Activated CD4-positive, CD25-positive, alpha-beta regulatory T cell treated with anti-CD3 and anti-CD28 coated beads, Interleukin-2, amount 50 U/mL, for 72 hours (primary cell): ENCODE results near the gene ACIN1.

Experiments
- DNase-seq: peaks from one replicate; pipeline ENCODE4 v3.0.0; 2021

ACIN1 gene

GRCh38 chr14:23056145-23056955 lies 38.6 kb downstream of the ACIN1 start:
- DNase-seq, result peak; percentile 61

GRCh38 chr14:23055621-23056144 lies 39.3 kb downstream of the ACIN1 start:
- no peak for DNase-seq

- DNase-seq, result no peak
Measured at GRCh38 chr14:23055147-23055550, 39.8 kb downstream of the ACIN1 start.

- no peak for DNase-seq
Measured at GRCh38 chr14:23054000-23054811, 40.7 kb downstream of the ACIN1 start.

- DNase-seq, result no peak
Measured at GRCh38 chr14:23053426-23053825, 41.5 kb downstream of the ACIN1 start.

- no peak for DNase-seq
Measured at GRCh38 chr14:23052671-23053070, 42.3 kb downstream of the ACIN1 start.

- no peak for DNase-seq
Measured at GRCh38 chr14:23052182-23052623, 42.7 kb downstream of the ACIN1 start.

GRCh38 chr14:23051141-23052057 lies 43.5 kb downstream of the ACIN1 start:
- DNase-seq, result no peak

- DNase-seq, result no peak
Measured at GRCh38 chr14:23049011-23049410, 45.9 kb downstream of the ACIN1 start.

GRCh38 chr14:23047751-23048693 lies 46.9 kb downstream of the ACIN1 start:
- DNase-seq, result no peak

- DNase-seq, result no peak
Measured at GRCh38 chr14:23047034-23047634, 47.8 kb downstream of the ACIN1 start.

GRCh38 chr14:23045419-23046357 lies 49.2 kb downstream of the ACIN1 start:
- no peak for DNase-seq

GRCh38 chr14:23044840-23045239 lies 50.1 kb downstream of the ACIN1 start:
- DNase-seq, result no peak

GRCh38 chr14:23043754-23044153 lies 51.2 kb downstream of the ACIN1 start:
- DNase-seq, result no peak

GRCh38 chr14:23043145-23043544 lies 51.8 kb downstream of the ACIN1 start:
- no peak for DNase-seq

GRCh38 chr14:23042162-23042965 lies 52.6 kb downstream of the ACIN1 start, which contains the start of gene PSMB11:
Gene PSMB11 (plus strand): TSS chr14:23042212. CDS start chr14:23042226, 14 bp downstream.
- DNase-seq, result no peak

GRCh38 chr14:23041729-23042128 lies 53.2 kb downstream of the ACIN1 start:
- DNase-seq, result no peak

- DNase-seq, result no peak
Measured at GRCh38 chr14:23040100-23040499, 54.8 kb downstream of the ACIN1 start.
